Neural crest cell (in vitro differentiated cells): ENCODE results near the gene ATP5F1E. TPM values are rescaled to one million over a fixed set of nuclear protein-coding genes. Genes with fewer than 3 reads are reported as not detected.
A peak's percentile ranks its signal among the peaks of the same experiment; 100 is the strongest.

Experiments used
- DNase-seq: peaks from one replicate; pipeline ENCODE4 v3.0.0; 2021; ENCODE audit warnings: low read depth, mixed read lengths, low spot score
- H3K27ac Mint-ChIP-seq: one replicate; pipeline ENCODE4 v1.8.0; 2021; ENCODE audit warnings: mild to moderate bottlenecking, mixed read lengths; ENCODE audit not compliant: unreplicated experiment
- H3K27me3 Mint-ChIP-seq: 2 replicates; pipeline ENCODE4 v1.8.0; 2021; ENCODE audit warnings: low read depth, mild to moderate bottlenecking, mixed read lengths
- H3K36me3 Mint-ChIP-seq: 2 replicates; pipeline ENCODE4 v1.8.0; 2021; ENCODE audit warnings: low read depth, mild to moderate bottlenecking, mixed read lengths
- H3K4me1 Mint-ChIP-seq: 2 replicates; pipeline ENCODE4 v1.8.0; 2021; ENCODE audit warnings: mixed read lengths
- H3K4me3 Mint-ChIP-seq: one replicate; pipeline ENCODE4 v1.8.0; 2021; ENCODE audit warnings: mild to moderate bottlenecking, mixed read lengths
- H3K9me3 Mint-ChIP-seq: 2 replicates; pipeline ENCODE4 v1.8.0; 2021; ENCODE audit warnings: mixed read lengths
- CTCF ChIP-seq: fragments of 200-600 bp; sonication (generic); conservative IDR thresholded peaks from 2 replicates; pipeline ENCODE4 v1.5.0; 2021; ENCODE audit warnings: antibody characterized with exemption, mild to moderate bottlenecking
- total RNA-seq: library from RNA; stranded (reverse); gene quantifications from 2 replicates; pipeline ENCODE4 v1.2.1, GENCODE V29; 2021

The ATP5F1E gene
- total RNA-seq, 1 donor from 2014 or later = 66.0 TPM

GRCh38 chr20:58981628-58982364, 50.3 kb downstream of the ATP5F1E start:
- H3K27ac Mint-ChIP-seq = peak overlapping the region; percentile 77
- no peaks in the 10 kb centered on the region for H3K9me3 Mint-ChIP-seq
- peaks cover 27% of the 10 kb centered on the region for H3K4me1 Mint-ChIP-seq
- no peak for DNase-seq
- H3K36me3 Mint-ChIP-seq = peaks cover 8% of the 10 kb centered on the region
- no peaks in the 10 kb centered on the region for H3K27me3 Mint-ChIP-seq
- TF ChIP-seq CTCF = no peak
- peak overlapping the region; percentile 94 for H3K4me3 Mint-ChIP-seq

DNA sequence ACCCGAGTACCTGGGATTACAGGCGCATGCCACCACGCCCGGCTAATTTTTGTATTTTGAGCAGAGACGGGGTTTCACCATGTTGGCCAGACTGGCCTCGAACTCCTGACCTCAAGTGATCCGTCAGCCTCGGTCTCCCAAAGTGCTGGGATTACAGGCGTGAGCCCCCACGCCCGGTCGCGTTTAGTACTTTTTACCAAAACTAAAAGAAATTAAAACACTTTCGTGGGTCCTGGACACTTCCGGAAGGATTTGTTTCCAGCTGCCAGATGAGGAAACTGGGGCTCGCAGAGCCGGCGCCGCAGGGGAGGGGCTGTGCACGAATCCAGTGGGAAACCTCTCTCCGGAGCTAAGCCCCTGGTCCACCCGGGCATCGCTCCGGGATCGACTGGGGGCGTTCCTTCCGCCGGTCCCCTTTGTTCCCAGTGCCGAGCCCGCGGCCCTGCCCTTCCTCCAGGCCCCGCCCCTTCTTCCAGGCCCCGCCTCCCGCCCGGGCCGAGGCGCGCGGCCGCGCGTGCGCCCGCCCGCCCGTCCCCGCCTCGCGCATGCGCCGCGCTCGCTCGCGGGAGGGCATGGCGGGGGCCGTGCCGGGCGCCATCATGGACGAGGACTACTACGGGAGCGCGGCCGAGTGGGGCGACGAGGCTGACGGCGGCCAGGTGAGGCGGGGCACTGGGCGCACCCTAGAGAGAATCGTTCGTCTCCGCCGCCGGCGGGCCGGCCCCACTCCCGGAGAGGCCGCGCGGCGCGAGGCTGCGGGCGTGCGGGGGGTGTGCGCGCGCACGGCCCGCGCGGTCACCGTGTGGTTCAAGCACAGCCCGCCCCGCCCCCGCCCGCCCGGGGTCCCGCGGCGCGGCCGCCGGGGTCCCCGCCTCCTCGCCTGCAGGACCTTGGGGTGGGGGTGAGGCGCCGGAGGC, 51.2 kb downstream of the ATP5F1E start, which contains the start of gene NELFCD:
Gene NELFCD (plus strand): TSS at position 546 of the 917 bp plus-strand sequence. CDS start 54 bp downstream, at position 600.
- no peak for TF ChIP-seq CTCF
- DNase-seq = peak; percentile 92
- peak within 1 kb of the TSS; percentile 77 for H3K27ac Mint-ChIP-seq

DNA sequence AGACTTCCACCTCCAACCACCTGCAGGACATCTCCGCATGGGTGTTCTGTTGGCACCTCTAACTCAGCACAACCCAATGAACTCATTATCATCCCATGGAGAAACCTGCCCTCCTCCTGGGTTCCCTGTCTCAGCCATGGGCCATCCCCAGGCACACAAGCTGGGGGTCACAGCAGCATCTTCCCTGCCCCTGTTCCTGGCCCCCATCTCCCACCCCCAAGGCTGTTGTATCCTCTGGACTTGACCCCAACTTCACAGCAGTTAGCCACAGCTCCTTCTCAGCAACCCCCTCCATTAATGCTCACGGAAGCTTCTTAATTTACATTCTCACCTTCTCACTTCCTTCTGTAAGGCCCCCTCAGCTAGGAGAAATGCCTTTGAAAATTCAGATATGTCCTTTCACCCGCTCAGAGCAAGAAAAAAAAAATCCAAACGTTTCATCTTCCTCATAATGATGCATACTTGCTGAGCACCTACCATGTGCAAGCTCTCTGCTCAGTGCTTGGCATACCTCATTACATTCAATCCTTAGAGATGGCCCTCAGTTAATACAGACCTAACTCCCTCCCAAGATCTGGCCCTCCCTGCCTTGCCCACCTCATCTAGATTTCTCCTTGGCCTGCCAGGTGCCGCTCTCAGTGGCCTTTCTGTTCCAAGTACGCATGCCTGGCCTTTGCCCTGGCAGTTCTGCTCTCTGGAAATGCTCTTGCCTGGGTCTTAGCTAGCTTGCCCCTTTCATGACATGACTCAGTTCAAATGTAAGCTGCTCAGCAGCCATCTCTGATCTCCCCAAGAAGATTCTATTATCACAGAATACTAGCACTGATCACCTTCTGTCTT, 53.6 kb downstream of the ATP5F1E start:
- no peaks in the 10 kb centered on the region for H3K27me3 Mint-ChIP-seq
- DNase-seq = no peak
- peaks cover 12% of the 10 kb centered on the region for H3K4me1 Mint-ChIP-seq
- no peak for TF ChIP-seq CTCF
- peaks cover 5% of the 10 kb centered on the region for H3K36me3 Mint-ChIP-seq
- H3K4me3 Mint-ChIP-seq = peak overlapping the region; percentile 84
- H3K27ac Mint-ChIP-seq = peak overlapping the region; percentile 38
- peaks cover 4% of the 10 kb centered on the region for H3K9me3 Mint-ChIP-seq

More for the DNA sequence above, 51.2 kb downstream of the ATP5F1E start, which contains the start of gene NELFCD:
- H3K4me3 Mint-ChIP-seq = peak within 1 kb of the TSS; percentile 94
- H3K36me3 Mint-ChIP-seq = peaks cover 5% of the 10 kb centered on the region
- no peaks in the 10 kb centered on the region for H3K27me3 Mint-ChIP-seq
- no peaks in the 10 kb centered on the region for H3K9me3 Mint-ChIP-seq
- peaks cover 28% of the 10 kb centered on the region for H3K4me1 Mint-ChIP-seq

DNA sequence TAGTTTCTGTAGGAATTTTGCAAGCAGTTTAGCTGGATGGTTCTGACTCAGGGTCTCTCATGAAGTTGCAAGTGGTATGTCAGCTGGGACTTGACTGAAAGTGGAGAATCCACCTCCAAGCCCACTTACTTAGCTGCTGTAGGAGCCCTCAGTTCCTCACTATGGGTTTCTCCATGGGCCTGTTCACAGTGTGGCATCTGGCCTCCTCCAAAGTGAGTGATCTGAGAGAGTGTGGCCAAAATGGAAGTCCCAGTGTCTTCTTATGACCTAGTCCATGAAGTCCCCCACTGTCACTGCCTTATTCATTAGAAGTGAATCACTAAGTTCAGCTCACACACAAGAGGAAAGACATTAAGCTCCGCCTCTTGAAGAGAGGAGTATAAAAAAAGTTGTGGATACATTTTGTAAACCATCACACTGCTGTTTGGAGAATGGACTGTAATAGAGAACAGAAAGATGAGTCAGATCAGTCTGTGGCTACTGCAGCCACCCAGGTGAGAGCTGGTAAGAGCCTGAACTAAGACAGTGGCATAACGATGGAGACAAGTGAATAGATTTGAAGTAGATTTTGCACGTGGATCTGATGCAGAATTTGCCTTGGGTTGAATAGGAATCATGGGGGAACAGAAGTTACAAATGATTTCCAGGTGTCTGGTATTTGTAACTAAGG, 55.9 kb downstream of the ATP5F1E start:
- H3K9me3 Mint-ChIP-seq = peaks cover 4% of the 10 kb centered on the region
- peaks cover 4% of the 10 kb centered on the region for H3K4me1 Mint-ChIP-seq
- peak overlapping the region; percentile 36 for H3K4me3 Mint-ChIP-seq
- H3K27me3 Mint-ChIP-seq = no peaks in the 10 kb centered on the region
- no peak for DNase-seq
- no peaks in the 10 kb centered on the region for H3K36me3 Mint-ChIP-seq
- no peak for TF ChIP-seq CTCF
- H3K27ac Mint-ChIP-seq = no peak overlapping the region

Other genes starting within 250 kb of the ATP5F1E start
- 3.8 and 6.3 TPM in 2 replicates for gene GNAS-AS1, start 181.4 kb downstream of the ATP5F1E start, total RNA-seq
- 1,339 and 1,425 TPM in 2 replicates for gene GNAS, start 179.6 kb downstream of the ATP5F1E start, total RNA-seq
- 117 and 130 TPM in 2 replicates for gene NELFCD, start 51.1 kb downstream of the ATP5F1E start, total RNA-seq
- 22.7 and 23.6 TPM in 2 replicates for gene CTSZ, start 25.1 kb downstream of the ATP5F1E start, total RNA-seq
- gene TUBB1, start 12.9 kb downstream of the ATP5F1E start, total RNA-seq = not detected in 2 replicates
- 45.3 and 53.6 TPM in 2 replicates for gene PRELID3B, start 10.5 kb upstream of the ATP5F1E start, total RNA-seq
- not detected in 2 replicates for gene ZNF831, start 131.5 kb upstream of the ATP5F1E start, total RNA-seq